Central memory CD4-positive, alpha-beta T cell (primary cell): Measurements from ENCODE around the gene SGCA.

ENCODE experiments used
- DNase-seq: peaks from one replicate; pipeline ENCODE4 v3.0.0; 2022
- total RNA-seq, 3 experiments: gene quantifications; one replicate each; lab custom pipeline; 2026; lab: John Stamatoyannopoulos, UW

Gene SGCA
- total RNA-seq = 0 to 0.04 (median 0) reads per million in 3 experiments

GRCh38 chr17:50165867-50166517 lies at the start of gene SGCA:
Gene SGCA (plus strand): TSS chr17:50166005. CDS start chr17:50166041, 36 bp downstream.
- DNase-seq = no peak

GRCh38 chr17:50117202-50118051 lies 48.4 kb upstream of the SGCA start:
- peak; percentile 56 for DNase-seq

- DNase-seq = no peak
These were observed 47.6 kb upstream of the SGCA start for GRCh38 chr17:50118076-50118827.

- DNase-seq = no peak
These were observed 47.0 kb upstream of the SGCA start for GRCh38 chr17:50118828-50119218.

- no peak for DNase-seq
These were observed 45.1 kb upstream of the SGCA start for GRCh38 chr17:50120475-50121253.

- no peak for DNase-seq
These were observed 42.9 kb upstream of the SGCA start for GRCh38 chr17:50122945-50123344.

GRCh38 chr17:50123649-50124349 lies 42.0 kb upstream of the SGCA start:
- DNase-seq = no peak

- DNase-seq = no peak
These were observed 40.3 kb upstream of the SGCA start for GRCh38 chr17:50125420-50125997.

- DNase-seq = no peak
These were observed 38.0 kb upstream of the SGCA start for GRCh38 chr17:50127697-50128361.

- DNase-seq = no peak
These were observed 37.1 kb upstream of the SGCA start for GRCh38 chr17:50128441-50129352.

GRCh38 chr17:50129353-50129727 lies 36.5 kb upstream of the SGCA start:
- no peak for DNase-seq

- peak; percentile 56 for DNase-seq
These were observed 35.9 kb upstream of the SGCA start, which contains the start of gene SAMD14 for GRCh38 chr17:50129728-50130558. Gene SAMD14 (minus strand): TSS chr17:50130160. CDS start chr17:50124959, 5,201 bp downstream.

GRCh38 chr17:50130559-50131305 lies 35.1 kb upstream of the SGCA start:
- DNase-seq = no peak

GRCh38 chr17:50132104-50132794 lies 33.6 kb upstream of the SGCA start:
- no peak for DNase-seq

GRCh38 chr17:50133028-50133768 lies 32.6 kb upstream of the SGCA start:
- DNase-seq = no peak

GRCh38 chr17:50133769-50134099 lies 32.1 kb upstream of the SGCA start:
- DNase-seq = no peak
